ENCODE data around the gene TIMMDC1.

TIMMDC1 gene, protein sequence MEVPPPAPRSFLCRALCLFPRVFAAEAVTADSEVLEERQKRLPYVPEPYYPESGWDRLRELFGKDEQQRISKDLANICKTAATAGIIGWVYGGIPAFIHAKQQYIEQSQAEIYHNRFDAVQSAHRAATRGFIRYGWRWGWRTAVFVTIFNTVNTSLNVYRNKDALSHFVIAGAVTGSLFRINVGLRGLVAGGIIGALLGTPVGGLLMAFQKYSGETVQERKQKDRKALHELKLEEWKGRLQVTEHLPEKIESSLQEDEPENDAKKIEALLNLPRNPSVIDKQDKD

DNA sequence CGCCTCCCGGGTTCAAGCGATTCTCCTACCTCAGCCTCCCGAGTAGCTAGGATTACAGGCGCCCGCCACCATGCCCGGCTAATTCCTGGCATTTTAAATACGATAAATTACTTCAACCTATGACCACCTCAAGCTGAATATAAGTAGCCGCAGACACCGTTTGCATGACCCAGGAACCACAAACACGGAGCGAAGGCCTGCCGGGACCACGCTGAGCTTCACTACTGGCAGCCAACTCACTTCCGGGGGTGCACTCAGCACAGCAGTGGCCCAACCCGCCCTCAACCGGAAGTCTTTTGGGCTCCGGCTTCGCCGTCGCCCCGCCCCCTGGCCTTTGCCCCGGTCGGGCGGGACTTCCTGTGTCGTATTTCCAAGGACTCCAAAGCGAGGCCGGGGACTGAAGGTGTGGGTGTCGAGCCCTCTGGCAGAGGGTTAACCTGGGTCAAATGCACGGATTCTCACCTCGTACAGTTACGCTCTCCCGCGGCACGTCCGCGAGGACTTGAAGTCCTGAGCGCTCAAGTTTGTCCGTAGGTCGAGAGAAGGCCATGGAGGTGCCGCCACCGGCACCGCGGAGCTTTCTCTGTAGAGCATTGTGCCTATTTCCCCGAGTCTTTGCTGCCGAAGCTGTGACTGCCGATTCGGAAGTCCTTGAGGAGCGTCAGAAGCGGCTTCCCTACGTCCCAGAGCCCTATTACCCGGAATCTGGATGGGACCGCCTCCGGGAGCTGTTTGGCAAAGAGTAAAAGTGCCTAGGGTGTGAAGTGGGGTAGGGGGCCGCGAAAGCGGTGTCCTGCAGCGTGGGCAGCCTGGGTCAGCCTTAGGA, at the start of gene TIMMDC1:
TIMMDC1 (plus strand) TSS at position 362 of the 826 bp plus-strand sequence; CDS start at position 549, 187 bp downstream.
- peak; percentile 98 for DNase-seq (ENCODE audit: low spot score)

DNA sequence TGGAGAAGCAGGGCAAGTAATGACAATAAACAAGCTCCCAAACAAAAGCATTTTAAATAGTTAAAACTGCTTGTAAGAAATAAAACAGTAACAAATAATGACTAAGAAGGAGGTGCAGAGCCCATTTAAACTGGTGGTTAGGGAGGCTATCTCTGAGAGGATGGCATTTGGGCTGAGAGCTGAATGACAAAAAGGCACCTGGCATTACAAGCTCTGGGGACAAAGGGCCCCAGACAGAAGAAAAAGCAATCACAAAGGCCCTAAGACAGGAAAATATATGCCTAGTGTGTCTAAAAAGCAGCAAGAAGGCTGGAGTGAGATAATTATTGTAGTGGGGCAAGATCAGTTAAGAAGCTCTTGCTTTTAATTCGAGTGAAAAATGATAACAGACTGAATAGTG, 44.5 kb upstream of the TIMMDC1 start:
- no peak for DNase-seq (ENCODE audit: low spot score)

DNA sequence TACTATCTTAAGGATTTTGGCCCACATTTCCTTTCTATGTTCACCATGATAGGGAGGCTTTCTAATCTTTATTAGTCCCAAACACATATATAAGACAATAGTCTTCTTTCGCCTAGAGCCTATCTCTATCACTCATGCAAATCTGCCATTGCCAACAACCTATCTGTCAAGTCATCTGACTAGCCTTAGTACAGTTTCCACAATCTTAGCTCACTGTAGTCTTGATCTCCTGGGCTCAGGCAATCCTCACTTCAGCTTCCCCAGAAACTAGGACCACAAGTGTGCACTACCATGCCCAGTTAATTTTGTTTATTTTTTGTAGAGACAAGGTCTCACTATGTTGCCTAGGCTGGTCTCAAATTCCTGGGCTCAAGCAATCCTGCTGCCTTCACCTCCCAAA, 41.9 kb upstream of the TIMMDC1 start:
- DNase-seq (ENCODE audit: low spot score), result no peak

DNA sequence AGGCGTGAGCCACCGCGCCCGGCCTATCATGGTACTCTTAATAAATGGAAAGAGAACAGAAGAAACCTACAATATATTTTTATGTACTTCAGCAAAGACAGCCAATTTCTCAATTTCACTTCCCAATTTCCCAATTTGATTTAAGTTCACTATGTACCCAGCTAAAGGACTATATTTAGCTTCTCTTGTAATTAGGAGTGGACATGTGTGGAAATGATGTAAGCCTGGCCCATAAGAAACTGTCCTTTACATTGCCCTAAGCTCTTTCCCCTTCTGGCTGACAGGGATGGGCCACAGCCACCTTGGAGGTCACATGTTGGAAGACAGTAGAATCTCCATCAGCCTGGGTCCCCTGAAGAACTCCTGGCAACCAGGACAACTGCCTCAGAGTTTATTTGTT, 41.1 kb upstream of the TIMMDC1 start:
- no peak for DNase-seq (ENCODE audit: low spot score)

DNA sequence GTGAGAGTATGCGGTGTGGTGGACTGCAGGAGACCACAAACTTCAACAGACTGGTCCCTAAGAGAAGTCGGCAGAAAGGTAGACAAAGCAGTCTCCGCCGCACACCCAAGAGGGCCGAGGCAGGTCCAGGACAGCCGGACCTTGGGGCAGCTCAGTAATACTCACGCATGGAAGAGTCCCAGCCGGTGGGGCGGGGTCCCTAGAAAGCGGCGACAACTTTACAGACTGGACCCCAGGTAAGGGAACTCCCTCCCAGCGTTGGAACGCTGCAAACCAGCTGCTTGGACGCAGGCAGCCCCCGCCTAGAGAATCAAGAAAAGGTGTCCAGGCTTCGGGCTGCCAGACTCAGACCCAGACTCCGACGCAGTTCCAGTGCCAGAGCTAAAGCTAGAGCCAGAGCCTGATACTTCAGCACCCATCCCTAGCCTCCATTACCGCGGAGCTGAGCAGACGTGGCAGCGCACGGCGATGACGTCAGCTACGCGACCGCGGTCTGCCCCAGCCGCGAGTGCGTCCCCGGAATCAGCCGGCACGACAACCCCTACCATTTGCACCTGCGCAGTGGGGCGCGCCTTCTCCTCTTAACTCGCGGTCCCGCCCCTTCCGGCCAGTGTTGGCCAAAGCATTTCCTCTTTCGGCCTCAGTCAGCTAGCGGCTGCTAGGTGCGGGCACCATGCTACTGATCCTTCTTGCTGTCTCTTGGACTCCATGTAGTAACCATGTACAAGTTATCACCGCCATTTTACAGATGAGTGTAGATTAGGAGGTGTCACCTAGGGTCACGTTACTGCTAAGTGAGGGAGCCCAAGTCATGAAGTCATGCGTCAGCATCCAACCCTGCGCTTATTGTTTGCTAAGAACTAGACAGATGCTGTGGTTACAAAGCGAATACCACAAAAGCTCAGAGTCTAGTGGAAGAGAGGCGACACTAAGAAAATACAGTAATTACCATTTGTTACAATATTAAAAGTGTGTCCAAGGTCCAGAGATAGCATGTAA, 34.9 kb upstream of the TIMMDC1 start, which contains the start of gene TMEM39A:
TMEM39A (minus strand) TSS at position 445 of the 999 bp plus-strand sequence. CDS start 1,541 bp downstream, outside the sequence.
- peak; percentile 99 for DNase-seq (ENCODE audit: low spot score)

DNA sequence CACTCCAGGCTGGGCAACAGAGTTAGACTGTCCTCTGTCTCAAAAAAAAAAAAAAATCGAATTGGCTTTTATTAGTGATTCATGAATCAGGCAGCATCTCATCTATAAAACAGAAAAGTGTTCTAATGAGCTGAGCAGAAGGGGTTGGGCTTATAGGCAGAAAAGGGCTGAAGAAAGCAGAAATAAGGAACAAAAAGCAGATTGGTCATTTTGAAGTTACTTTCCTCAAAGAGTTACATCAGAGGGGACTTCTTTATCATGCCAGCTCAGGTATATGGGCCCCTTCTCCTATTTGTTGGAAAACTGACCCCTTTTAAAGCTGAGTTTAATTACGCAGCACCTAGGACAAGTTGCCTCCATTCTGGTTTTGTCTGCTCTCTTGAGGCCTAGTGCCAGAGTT, 30.3 kb upstream of the TIMMDC1 start:
- no peak for DNase-seq (ENCODE audit: low spot score)

DNA sequence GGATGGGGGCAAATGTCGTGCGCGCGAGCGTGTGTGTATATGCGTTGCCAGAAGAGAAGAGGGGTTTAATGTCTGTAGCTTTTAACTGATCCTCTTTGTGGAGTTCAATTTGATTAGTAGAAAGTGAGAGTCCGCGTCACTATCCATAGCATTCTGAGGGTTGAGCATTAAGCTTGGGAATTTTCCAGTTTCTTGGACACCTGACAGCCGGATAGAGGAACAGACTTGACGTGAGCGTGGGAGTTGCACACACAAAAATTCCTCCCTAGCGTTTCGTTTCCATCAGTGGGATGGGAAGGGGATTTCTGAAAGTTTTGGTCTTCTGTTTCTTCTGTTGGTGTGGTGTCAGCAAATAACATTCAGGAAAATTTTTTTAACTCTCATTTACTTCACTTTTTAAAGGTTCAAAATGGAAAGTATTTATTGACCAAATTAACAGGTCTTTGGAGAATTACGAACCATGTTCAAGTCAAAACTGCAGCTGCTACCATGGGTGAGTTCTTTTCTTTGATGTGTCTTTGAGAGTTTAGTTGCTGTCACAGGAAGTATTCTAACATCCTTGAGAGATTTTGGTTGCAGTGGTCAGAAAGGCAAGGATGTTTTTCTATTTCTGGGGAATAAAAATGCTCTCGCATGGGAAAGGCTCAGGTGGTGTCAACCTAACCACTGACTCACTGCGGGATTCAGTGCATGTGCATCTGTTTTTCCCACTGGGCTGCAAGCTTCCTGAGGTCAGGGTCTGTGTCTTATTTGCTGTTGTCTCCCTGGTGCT, 28.7 kb upstream of the TIMMDC1 start:
- DNase-seq (ENCODE audit: low spot score), result no peak

DNA sequence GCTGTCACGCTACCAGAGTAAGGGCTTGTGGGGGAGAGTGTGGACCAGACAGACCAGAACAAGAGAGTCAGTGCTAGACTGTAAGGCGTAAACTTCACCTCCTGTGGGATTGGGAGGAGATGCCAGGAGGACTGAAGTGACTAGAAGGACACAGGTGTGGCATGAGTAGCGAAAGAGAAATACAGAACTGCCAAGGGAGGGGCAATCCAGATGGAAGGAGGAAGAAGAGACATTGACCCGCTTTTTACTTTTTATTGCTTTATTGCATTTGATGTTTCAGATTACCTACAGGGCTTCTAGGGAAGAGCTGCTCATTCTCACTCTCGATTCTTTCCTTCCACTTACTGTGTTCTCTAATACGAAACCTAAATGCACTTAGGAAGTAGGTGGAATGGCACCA, 27.5 kb upstream of the TIMMDC1 start:
- no peak for DNase-seq (ENCODE audit: low spot score)

DNA sequence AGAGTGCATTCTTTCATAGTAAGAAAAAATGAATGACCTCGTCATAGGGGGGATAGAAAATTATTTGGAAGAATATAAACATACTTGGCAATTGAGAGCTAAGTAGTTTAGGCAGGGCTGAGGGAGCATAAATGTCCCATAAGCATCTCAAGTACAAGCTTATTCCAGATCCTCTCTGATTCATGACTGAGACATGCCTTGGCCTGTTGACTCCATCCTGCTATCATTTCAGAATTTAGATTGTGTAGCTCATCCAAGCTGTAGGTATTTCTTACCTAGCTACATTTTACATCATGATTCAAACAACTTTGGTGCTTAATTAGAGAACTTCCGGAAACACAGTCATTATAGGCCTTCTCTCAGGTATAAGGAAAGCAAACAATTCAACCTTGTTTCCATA, 17.3 kb upstream of the TIMMDC1 start:
- no peak for DNase-seq (ENCODE audit: low spot score)

DNA sequence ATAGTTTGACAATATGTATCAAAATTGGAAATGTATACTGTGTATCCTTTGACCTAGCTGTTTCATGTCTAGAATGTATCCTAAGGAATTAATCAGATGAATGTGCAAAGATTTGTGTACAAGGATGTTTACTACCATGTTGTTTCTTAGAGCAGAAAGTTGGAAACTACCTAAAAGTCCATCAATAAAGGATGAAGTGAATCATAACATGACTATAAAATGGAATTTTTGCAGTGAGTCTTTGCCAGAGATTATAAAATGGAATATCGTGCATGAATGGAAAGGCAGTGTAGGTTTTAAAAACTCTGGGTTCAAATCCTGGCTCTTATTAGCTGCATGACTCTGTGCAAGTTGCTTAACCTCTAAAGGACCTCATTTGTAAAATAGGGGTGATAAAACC, 15.2 kb upstream of the TIMMDC1 start:
- DNase-seq (ENCODE audit: low spot score), result no peak

DNA sequence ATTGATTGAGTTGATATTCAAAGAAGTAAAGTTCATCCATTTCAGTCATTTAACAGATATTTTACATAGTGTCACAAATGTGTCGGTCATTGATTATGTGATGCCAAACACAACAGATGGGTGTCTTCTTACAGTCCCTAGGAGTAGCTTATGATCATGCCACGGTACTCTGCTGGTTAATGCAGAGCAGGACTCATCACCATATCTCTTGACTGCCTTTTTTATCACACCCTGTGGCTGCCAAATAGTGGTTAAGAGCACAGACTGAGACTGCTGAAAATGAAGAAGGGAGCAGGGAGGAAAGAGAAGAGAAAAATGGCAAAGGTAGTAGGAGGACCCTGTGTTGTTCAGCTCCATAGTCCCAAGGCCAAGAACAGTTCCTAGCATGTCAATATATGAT, 12.8 kb upstream of the TIMMDC1 start:
- no peak for DNase-seq (ENCODE audit: low spot score)

DNA sequence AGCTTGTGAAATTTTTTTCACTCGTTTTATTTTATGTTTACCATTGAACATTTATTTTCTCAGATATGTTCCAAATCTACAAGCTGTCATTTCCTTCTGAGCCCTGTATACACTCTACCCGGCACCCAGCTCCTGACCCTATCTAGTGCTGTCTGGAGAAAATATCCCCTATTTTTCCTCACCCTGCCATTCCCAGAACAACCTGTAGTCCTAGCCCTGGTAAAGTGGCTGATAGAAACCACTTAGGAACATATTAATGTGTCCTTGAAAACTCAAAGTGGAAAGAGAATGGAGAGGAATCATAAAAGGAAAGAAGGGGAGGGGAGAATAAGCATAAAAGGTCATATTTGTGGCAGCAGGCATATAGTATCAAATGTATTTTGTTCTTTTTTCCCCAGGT, 8.2 kb upstream of the TIMMDC1 start:
- DNase-seq (ENCODE audit: low spot score), result no peak

DNA sequence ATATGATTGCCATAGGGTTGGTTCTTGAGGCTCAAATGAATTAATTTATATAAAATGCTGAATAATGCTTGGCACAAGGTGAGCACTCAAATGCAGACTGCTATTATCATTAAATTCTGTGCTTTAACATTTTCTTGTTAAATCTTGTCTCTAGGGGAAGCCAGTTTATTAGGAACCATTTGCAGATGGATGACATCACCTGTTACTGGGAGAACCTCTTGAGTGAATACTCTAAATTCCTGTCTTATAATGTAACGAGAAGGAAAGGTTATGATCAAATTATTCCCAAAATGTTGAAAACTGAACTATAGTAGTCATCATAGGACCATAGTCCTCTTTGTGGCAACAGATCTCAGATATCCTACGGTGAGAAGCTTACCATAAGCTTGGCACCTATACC, 6.2 kb upstream of the TIMMDC1 start:
- DNase-seq (ENCODE audit: low spot score), result no peak

DNA sequence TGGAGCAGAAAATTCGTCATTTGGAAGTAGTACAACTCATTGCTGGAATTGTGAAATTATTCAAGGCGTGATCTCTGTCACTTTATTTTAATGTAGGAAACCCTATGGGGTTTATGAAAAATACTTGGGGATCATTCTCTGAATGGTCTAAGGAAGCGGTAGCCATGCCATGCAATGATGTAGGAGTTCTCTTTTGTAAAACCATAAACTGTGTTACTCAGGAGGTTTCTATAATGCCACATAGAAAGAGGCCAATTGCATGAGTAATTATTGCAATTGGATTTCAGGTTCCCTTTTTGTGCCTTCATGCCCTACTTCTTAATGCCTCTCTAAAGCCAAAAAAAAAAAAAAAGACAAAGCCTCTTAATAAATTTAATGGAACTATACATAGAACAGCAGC, 5.5 kb upstream of the TIMMDC1 start:
- no peak for DNase-seq (ENCODE audit: low spot score)

DNA sequence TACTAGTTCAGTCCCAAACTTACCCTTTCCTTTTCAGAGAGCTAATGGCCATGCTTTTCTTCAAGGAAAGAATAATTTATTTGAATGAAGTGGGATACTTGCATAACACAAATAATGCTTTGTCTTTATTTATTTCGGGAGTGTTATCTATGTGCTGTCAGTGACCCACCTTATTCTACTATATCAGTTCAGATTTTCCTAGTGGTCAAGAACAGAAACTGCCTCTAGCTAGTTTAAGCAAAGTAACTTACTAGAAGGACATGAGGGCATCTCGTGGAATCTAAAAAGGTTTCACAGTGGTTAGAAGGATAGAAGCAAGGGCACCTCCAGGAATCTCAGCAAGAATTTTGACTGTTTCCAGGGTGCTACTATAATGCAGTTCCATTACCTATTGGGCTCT, 3.8 kb upstream of the TIMMDC1 start:
- DNase-seq (ENCODE audit: low spot score), result no peak

DNA sequence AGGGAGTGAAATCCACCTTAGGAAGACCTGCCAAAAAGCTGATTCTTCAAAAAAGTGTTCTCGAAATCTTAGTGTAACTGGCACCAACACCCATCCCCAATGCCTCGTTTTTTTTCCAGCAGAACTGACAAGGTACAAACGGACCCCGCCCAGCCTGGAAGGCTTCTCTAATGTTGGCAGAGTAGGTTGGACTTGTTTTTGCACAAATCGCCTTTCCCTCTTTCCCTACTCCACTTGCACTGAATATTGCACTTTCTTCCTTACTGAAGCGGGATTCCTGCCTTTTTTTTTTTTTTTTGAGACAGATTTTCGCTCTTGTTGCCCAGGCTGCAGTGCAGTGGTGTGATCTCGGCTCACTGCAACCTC, 544 bp upstream of the TIMMDC1 start:
- DNase-seq (ENCODE audit: low spot score), result peak; percentile 33

DNA sequence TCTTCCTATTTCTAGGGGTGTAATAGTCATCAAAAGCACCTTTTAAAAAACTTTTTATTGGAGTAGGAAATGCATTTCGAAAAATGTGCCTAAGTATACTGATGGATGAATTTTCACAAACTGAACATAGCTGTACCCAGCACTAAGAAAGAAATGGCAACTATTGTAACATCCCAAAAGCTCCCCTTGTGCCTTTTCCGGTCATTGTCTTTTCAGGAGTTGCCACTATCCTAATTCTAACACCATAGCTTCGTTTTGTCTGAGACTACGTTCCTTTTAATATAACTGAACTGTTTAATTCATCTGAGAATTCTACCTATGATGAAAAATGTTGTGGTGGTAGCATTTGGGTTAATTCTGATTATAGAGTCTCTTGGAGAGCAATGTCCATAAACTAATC, 1.9 kb downstream of the TIMMDC1 start:
- no peak for DNase-seq (ENCODE audit: low spot score)

DNA sequence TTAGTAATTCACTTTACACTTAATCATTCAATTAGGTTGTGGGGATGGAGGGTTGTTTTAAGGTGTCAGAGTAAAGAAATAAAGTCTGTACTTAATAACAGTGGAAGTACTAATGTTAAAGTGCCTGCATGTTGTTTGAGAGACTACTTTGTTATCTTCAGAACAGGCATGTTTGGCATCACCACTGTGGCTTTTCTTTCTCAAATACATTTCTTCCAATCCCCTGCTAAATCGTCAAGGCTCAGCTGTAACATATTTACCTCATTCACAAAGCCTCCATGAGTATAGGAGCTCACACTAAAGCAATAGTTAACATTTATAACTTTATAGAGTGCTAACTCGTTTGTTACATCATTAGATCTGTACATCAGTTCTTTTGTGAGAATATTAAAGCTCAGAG, 2.6 kb downstream of the TIMMDC1 start:
- no peak for DNase-seq (ENCODE audit: low spot score)

DNA sequence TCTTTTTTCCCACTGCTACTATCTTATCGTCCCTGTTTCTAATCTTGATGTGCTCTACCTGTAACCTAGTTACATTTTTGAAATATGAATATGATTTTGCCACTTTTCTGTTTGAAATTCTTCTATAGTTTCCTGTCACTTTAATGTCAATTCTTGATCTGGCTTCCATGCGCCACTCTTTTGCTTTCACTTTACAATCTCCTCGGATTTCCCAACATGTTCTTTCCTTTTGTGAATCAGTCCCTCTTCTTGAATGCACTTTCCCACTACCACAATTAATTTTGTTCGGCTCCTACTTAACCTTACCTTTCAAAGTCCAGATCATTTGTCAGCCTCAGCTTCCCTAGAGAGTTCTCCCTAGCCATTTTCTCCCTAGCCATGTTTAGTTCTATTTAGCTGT, 8.3 kb downstream of the TIMMDC1 start:
- no peak for DNase-seq (ENCODE audit: low spot score)

DNA sequence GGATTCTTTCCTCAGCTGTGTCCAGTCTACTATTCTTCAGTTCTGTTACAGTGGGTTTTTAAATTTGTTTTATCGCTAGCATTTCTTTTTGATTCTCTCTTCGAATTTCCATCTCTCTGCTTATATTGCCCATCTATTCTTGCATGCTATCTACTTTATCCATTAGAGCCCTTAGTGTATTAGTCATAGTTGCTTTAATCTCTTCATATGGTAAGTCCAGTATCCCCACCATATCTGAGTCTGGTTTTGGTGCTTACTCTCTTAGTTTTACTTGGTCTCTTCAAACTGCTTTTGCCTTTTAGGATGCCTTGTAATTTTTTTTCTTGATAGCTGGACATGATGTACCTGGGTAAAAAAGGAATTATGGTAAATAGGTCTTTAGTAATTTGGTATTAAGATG, 9.1 kb downstream of the TIMMDC1 start:
- DNase-seq (ENCODE audit: low spot score), result no peak

DNA sequence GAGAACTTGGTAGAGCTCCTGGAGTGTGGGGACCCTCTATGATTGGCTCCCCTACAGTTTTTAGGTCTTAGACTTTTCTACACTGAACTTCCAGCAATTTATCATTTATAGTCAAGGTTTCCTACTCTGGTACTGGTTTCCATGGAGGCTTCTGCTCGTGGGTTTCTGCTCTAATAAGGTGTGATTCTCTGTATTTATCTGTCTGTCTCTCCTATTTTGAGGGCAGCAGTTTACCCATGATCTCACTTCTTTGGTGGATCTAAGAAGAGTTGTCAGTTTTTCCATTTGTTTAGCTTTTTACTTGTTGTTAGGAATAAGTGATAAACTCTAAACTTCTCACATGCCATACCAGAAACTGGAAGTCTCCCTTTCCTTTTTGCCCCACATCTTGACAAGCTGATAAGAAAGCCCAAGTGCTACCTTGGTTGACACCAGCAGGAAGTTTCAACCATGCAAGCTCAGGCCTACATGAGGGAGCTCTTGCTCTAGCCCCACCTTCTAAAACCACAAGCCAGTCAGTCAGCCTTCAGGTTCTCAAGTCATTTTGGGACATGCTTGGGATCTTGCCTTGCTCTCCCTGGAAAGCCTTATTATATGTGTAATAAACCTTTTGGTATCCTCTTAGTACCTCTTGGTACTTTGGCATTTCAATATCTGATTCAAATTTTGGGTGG, 10.0 kb downstream of the TIMMDC1 start:
- DNase-seq (ENCODE audit: low spot score), result no peak
